ENCODE results near the gene EMP3. TPM values are rescaled to one million over a fixed set of nuclear protein-coding genes. Genes with fewer than 3 reads are reported as not detected.

The EMP3 gene
- total RNA-seq, 1 experiment from 2014 or later = 92.9 TPM

GRCh38 chr19:48301886-48302599 lies 23.3 kb upstream of the EMP3 start:
- ChIA-PET POLR2A (no interaction called here), RAD21 (ENCODE audit: low non-redundant PET in 1 of 2, low total read pairs in 2 of 2, uncharacterized antibody in 2 of 2, unreplicated experiment in 2 of 2) (no interaction called here), CTCF (interaction anchor here (0.6 kb wide), 1 partner anchor 11 kb away, joined by 3 read pairs; no protein-coding TSS in a partner anchor)
- ATAC-seq (no peak), DNase-seq (ENCODE audit: low read depth, low spot score) (no peak)
- Histone ChIP-seq H3K4me1 (ENCODE audit: control insufficient read depth in 1 of 2, insufficient read depth in 2 of 2, low read length in 2 of 2) (no peaks in the 10 kb centered on the region), H4K20me1 (ENCODE audit: insufficient read depth) (no peaks in the 10 kb centered on the region), H2AFZ (ENCODE audit: low read depth, low read length, poor library complexity, severe bottlenecking) (no peak overlapping the region), H3K27me3 (ENCODE audit: insufficient read depth, low read length) (no peaks in the 10 kb centered on the region), H3K79me2 (ENCODE audit: insufficient read depth, low read length) (no peaks in the 10 kb centered on the region), H3K9me3 (ENCODE audit: control insufficient read depth in 1 of 2, insufficient read depth in 1 of 2, low read depth in 1 of 2, low read length in 2 of 2) (no peaks in the 10 kb centered on the region), H3K4me3 (replicated peaks in 1 of 2; ENCODE audit: low read depth in 1 of 2, low read length in 2 of 2) (no peak overlapping the region), H3K4me2 (ENCODE audit: low read length) (no peak overlapping the region), H3K9ac (ENCODE audit: low read length) (no peak overlapping the region), H3K36me3 (ENCODE audit: control insufficient read depth in 1 of 2, insufficient read depth in 2 of 2, low read length in 2 of 2) (no peaks in the 10 kb centered on the region), H3K9me2 (ENCODE audit: insufficient read depth) (no peaks in the 10 kb centered on the region; the same call in 1 of the 2 replicates), H3K27ac (ENCODE audit: low read depth, low read length) (no peak overlapping the region)
- TF ChIP-seq POLR2AphosphoS5 (IDR thresholded peaks at IDR 0.05; ENCODE audit: low read depth, low read length) (no peak), EZH2 (IDR thresholded peaks at IDR 0.05) (no peak), ATF3 (IDR thresholded peaks at IDR 0.05) (no peak), YY1 (IDR thresholded peaks at IDR 0.05; ENCODE audit: extremely low read depth, insufficient replicate concordance, low read depth, low read length) (no peak), POLR2A (IDR thresholded peaks at IDR 0.05; ENCODE audit: borderline replicate concordance, extremely low read depth, insufficient read depth, insufficient read length) (no peak), EGR1 (IDR thresholded peaks at IDR 0.05; ENCODE audit: low read depth) (no peak), MAX (IDR thresholded peaks at IDR 0.05) (no peak), CEBPB (IDR thresholded peaks at IDR 0.05; ENCODE audit: low read depth) (no peak), RAD21 (IDR thresholded peaks at IDR 0.05; ENCODE audit: low read depth) (no peak), SIN3A (IDR thresholded peaks at IDR 0.05; ENCODE audit: low read depth) (no peak), FOSL1 (IDR thresholded peaks at IDR 0.05; ENCODE audit: low read depth) (no peak)
- BruUV-seq (replicated peaks) = no TSS peak
- intact Hi-C loops (cut with micrococcal nuclease) = no loop called here

- H3K27ac ChIP-seq (ENCODE audit: low read depth, low read length) = no peak overlapping the region
- intact Hi-C loops (cut with micrococcal nuclease) = no loop called here
- H3K9ac ChIP-seq (ENCODE audit: low read length) = no peak overlapping the region
- no peaks in the 10 kb centered on the region for H3K79me2 ChIP-seq (ENCODE audit: insufficient read depth, low read length)
- ATAC-seq (no peak), DNase-seq (ENCODE audit: low read depth, low spot score) (no peak)
- H2AFZ ChIP-seq (ENCODE audit: low read depth, low read length, poor library complexity, severe bottlenecking) = no peak overlapping the region
- BruUV-seq (replicated peaks) = no TSS peak
- H4K20me1 ChIP-seq (ENCODE audit: insufficient read depth) = no peaks in the 10 kb centered on the region
- H3K27me3 ChIP-seq (ENCODE audit: insufficient read depth, low read length) = no peaks in the 10 kb centered on the region
- TF ChIP-seq ZBTB33 (IDR thresholded peaks at IDR 0.05; ENCODE audit: extremely low read depth, insufficient replicate concordance, low read length) = no peak
- TF ChIP-seq CBX3 (IDR thresholded peaks at IDR 0.05; ENCODE audit: low read depth) = no peak
- TF ChIP-seq POLR2AphosphoS5 (IDR thresholded peaks at IDR 0.05; ENCODE audit: low read depth, low read length) = no peak
- TF ChIP-seq EZH2phosphoT487 (IDR thresholded peaks at IDR 0.05; ENCODE audit: borderline replicate concordance) = no peak
- no peak for TF ChIP-seq YY1 (IDR thresholded peaks at IDR 0.05; ENCODE audit: extremely low read depth, insufficient replicate concordance, low read depth, low read length)
- no peak overlapping the region for H3K4me3 ChIP-seq (replicated peaks in 1 of 2; ENCODE audit: low read depth in 1 of 2, low read length in 2 of 2)
- no peaks in the 10 kb centered on the region for H3K4me1 ChIP-seq (ENCODE audit: control insufficient read depth in 1 of 2, insufficient read depth in 2 of 2, low read length in 2 of 2)
- no peak overlapping the region for H3K4me2 ChIP-seq (ENCODE audit: low read length)
- CTCF ChIA-PET = interaction anchor here (0.6 kb wide), 1 partner anchor 10 kb away, joined by 3 read pairs; no protein-coding TSS in a partner anchor
- no peaks in the 10 kb centered on the region; the same call in 1 of the 2 replicates for H3K9me2 ChIP-seq (ENCODE audit: insufficient read depth)
- RAD21 ChIA-PET (ENCODE audit: low non-redundant PET in 1 of 2, low total read pairs in 2 of 2, uncharacterized antibody in 2 of 2, unreplicated experiment in 2 of 2) = no interaction called here
- H3K9me3 ChIP-seq (ENCODE audit: control insufficient read depth in 1 of 2, insufficient read depth in 1 of 2, low read depth in 1 of 2, low read length in 2 of 2) = no peaks in the 10 kb centered on the region
- H3K36me3 ChIP-seq (ENCODE audit: control insufficient read depth in 1 of 2, insufficient read depth in 2 of 2, low read length in 2 of 2) = no peaks in the 10 kb centered on the region
- POLR2A ChIA-PET = no interaction called here
Measured at GRCh38 chr19:48302600-48302959, 22.8 kb upstream of the EMP3 start.

All from HCT116 (cell line).